Neural cell (in vitro differentiated cells): ENCODE data around the gene NOTCH3. TPM values are rescaled to one million over a fixed set of nuclear protein-coding genes. Genes with fewer than 3 reads are reported as not detected.

ENCODE experiments used
- H2AFZ ChIP-seq: fragments of 200-600, 300-800 bp; sonication (generic), shearing (Covaris generic); 2 replicates; pipeline ENCODE4 v1.6.0; 2014; ENCODE audit warnings: low read depth, mild to moderate bottlenecking, antibody characterized with exemption, low read length, moderate library complexity
- H3F3A ChIP-seq: fragments of 200-600 bp; shearing (Covaris generic); 2 replicates; pipeline ENCODE4 v1.6.1; 2016; ENCODE audit warnings: mild to moderate bottlenecking, moderate library complexity, mixed read lengths, antibody characterized with exemption, low read length; ENCODE audit not compliant: insufficient read depth, poor library complexity, severe bottlenecking
- H3K27ac ChIP-seq: fragments of 200-600, 300-800 bp; sonication (generic), shearing (Covaris generic); 2 replicates; pipeline ENCODE4 v1.5.1; 2014; ENCODE audit warnings: mild to moderate bottlenecking, low read length, moderate library complexity
- H3K27me3 ChIP-seq: fragments of 300-800, 200-600 bp; sonication (generic), shearing (Covaris generic); 2 replicates; pipeline ENCODE4 v1.6.0; 2014; ENCODE audit warnings: mild to moderate bottlenecking, low read depth, low read length, moderate library complexity; ENCODE audit not compliant: insufficient read depth
- H3K36me3 ChIP-seq: fragments of 300-800, 200-600 bp; sonication (generic), shearing (Covaris generic); 2 replicates; pipeline ENCODE4 v1.5.1; 2014; ENCODE audit warnings: mild to moderate bottlenecking, antibody characterized with exemption, low read length, moderate library complexity; ENCODE audit not compliant: insufficient read depth
- H3K4me2 ChIP-seq: fragments of 300-800, 200-600 bp; sonication (generic), shearing (Covaris generic); 2 replicates; pipeline ENCODE4 v1.6.0; 2014; ENCODE audit warnings: mild to moderate bottlenecking, low read length
- H3K4me3 ChIP-seq: fragments of 300-800, 200-600 bp; sonication (generic), shearing (Covaris generic); 2 replicates; pipeline ENCODE4 v1.5.1; 2014; ENCODE audit warnings: mild to moderate bottlenecking, low read length, moderate library complexity
- H3K79me2 ChIP-seq: fragments of 200-600 bp; shearing (Covaris generic); replicated peaks from 2 replicates; pipeline ENCODE4 v1.6.0; 2014; ENCODE audit warnings: mild to moderate bottlenecking, low read length, moderate library complexity; ENCODE audit not compliant: insufficient read depth
- H3K9ac ChIP-seq: fragments of 300-800, 200-600 bp; sonication (generic), shearing (Covaris generic); 2 replicates; pipeline ENCODE4 v1.6.1; 2016; ENCODE audit warnings: mild to moderate bottlenecking, low read length, mixed read lengths
- H3K9me2 ChIP-seq: fragments of 200-600 bp; shearing (Covaris generic); 2 replicates; pipeline ENCODE4 v1.6.1; 2016; ENCODE audit warnings: mild to moderate bottlenecking, low read length, mixed read lengths; ENCODE audit not compliant: insufficient read depth
- H3K9me3 ChIP-seq: fragments of 200-600, 300-800 bp; sonication (generic), shearing (Covaris generic); 2 replicates; pipeline ENCODE4 v1.6.1; 2016; ENCODE audit warnings: mild to moderate bottlenecking, mixed run types, low read length, moderate library complexity, mixed read lengths
- H4K20me1 ChIP-seq: fragments of 200-600 bp; shearing (Covaris generic); 2 replicates; pipeline ENCODE4 v1.6.1; 2016; ENCODE audit warnings: mild to moderate bottlenecking, mixed run types; ENCODE audit not compliant: insufficient read depth
- EP300 ChIP-seq: fragments of 450-650 bp; conservative IDR thresholded peaks from 2 replicates; pipeline ENCODE4 v1.6.1; 2014; ENCODE audit warnings: antibody characterized with exemption, mild to moderate bottlenecking, moderate library complexity; ENCODE audit not compliant: poor library complexity, severe bottlenecking
- EZH2 ChIP-seq: fragments of 200-600, 300-800 bp; shearing (Covaris generic), sonication (generic); IDR thresholded peaks from 2 replicates; pipeline ENCODE4 v1.6.1; 2014; ENCODE audit warnings: antibody characterized with exemption, low read length, borderline replicate concordance, mild to moderate bottlenecking; ENCODE audit not compliant: insufficient read depth, poor library complexity, severe bottlenecking
- MXI1 ChIP-seq: fragments of 450-650 bp; conservative IDR thresholded peaks from 2 replicates; pipeline ENCODE4 v1.6.1; 2014; ENCODE audit warnings: antibody characterized with exemption, mild to moderate bottlenecking; ENCODE audit not compliant: poor library complexity, severe bottlenecking
- POLR2AphosphoS5 ChIP-seq: IDR thresholded peaks from 2 replicates; pipeline ENCODE4 v1.6.1; 2012
- RAD21 ChIP-seq: fragments of 450-650 bp; conservative IDR thresholded peaks from 2 replicates; pipeline ENCODE4 v1.6.1; 2014; ENCODE audit warnings: antibody characterized with exemption, mild to moderate bottlenecking, moderate library complexity
- REST ChIP-seq: IDR thresholded peaks from 2 replicates; pipeline ENCODE4 v1.6.1; 2012; ENCODE audit warnings: borderline replicate concordance
- SMC3 ChIP-seq: fragments of 450-650 bp; conservative IDR thresholded peaks from 2 replicates; pipeline ENCODE4 v1.6.1; 2014; ENCODE audit warnings: antibody characterized with exemption, mild to moderate bottlenecking, moderate library complexity; ENCODE audit not compliant: poor library complexity
- TAF1 ChIP-seq: IDR thresholded peaks from 2 replicates; pipeline ENCODE4 v1.6.1; 2012; ENCODE audit warnings: low read depth
- polyA plus RNA-seq: library from polyadenylated mRNA; depleted of rRNA; stranded (reverse); fragments of >200 nt; gene quantifications from 2 replicates; pipeline ENCODE4 v1.2.3, GENCODE V29; 2014
- TF ChIP-seq, protein P1 (sequence below): fragments of 450-650 bp; IDR thresholded peaks from 2 replicates; pipeline ENCODE4 v1.5.1; 2014; ENCODE audit warnings: antibody characterized with exemption, mild to moderate bottlenecking, moderate library complexity; ENCODE audit not compliant: poor library complexity, severe bottlenecking

NOTCH3 gene
- polyA plus RNA-seq, 1 donor from 2014 or later, result 0.21 TPM

DNA sequence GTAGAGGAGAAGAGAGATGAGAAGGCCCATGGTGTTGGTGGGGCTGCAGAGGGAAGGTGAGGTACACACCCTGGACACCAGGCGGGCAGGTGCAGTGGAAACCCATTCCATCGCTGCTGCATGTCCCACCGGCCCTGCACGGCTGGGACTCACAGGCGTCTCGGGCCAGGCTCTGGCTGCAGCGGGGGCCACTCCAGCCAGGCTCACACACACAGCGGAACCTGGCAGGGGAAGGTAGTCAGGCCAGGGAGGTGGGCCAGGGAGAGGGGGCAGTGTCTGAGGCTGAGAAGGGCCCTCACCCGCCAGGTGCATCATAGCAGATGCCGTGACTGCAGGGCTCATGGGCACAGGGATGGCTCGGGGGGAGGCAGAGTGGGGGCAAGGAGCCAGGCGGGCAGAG lies 15.6 kb downstream of the NOTCH3 start:
- H3K36me3 ChIP-seq, result no peaks in the 10 kb centered on the region
- no peaks in the 10 kb centered on the region for H4K20me1 ChIP-seq
- H3K79me2 ChIP-seq, result no peaks in the 10 kb centered on the region

DNA sequence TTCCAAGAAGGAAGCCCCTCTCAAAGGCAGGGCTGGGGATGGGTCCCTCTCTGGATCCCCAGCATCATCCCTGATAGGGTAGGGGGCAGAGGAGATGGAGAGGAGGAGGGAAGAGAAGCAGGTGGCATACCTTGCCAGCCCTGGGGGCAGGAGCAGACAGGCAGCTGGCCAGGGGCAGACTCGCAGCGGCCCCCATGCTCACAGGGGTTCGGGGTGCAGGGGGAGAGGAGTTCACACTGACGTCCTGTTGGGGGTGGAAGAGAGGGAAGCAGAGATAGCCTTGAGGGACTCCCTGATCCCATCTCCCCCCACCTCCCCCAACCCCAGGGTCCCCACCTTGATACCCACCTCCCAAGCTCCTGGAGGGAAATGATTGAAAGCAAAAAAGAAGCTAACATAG lies 16.0 kb downstream of the NOTCH3 start:
- H3K9me3 ChIP-seq, result no peaks in the 10 kb centered on the region
- H3K27me3 ChIP-seq, result no peaks in the 10 kb centered on the region
- H3K27ac ChIP-seq, result no peak overlapping the region
- H3K9me2 ChIP-seq, result no peaks in the 10 kb centered on the region
- H3K4me3 ChIP-seq, result no peak overlapping the region
- no peaks in the 10 kb centered on the region for H3K79me2 ChIP-seq
- no peak overlapping the region for H3K4me2 ChIP-seq
- no peak overlapping the region for H2AFZ ChIP-seq
- no peak for TF ChIP-seq REST
- TF ChIP-seq SMC3, result no peak
- no peak for TF ChIP-seq MXI1
- no peak for TF ChIP-seq POLR2AphosphoS5
- TF ChIP-seq EZH2, result no peak
- no peak for TF ChIP-seq EP300
- TF ChIP-seq, protein P1, sequence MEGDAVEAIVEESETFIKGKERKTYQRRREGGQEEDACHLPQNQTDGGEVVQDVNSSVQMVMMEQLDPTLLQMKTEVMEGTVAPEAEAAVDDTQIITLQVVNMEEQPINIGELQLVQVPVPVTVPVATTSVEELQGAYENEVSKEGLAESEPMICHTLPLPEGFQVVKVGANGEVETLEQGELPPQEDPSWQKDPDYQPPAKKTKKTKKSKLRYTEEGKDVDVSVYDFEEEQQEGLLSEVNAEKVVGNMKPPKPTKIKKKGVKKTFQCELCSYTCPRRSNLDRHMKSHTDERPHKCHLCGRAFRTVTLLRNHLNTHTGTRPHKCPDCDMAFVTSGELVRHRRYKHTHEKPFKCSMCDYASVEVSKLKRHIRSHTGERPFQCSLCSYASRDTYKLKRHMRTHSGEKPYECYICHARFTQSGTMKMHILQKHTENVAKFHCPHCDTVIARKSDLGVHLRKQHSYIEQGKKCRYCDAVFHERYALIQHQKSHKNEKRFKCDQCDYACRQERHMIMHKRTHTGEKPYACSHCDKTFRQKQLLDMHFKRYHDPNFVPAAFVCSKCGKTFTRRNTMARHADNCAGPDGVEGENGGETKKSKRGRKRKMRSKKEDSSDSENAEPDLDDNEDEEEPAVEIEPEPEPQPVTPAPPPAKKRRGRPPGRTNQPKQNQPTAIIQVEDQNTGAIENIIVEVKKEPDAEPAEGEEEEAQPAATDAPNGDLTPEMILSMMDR, result no peak
- no peak for TF ChIP-seq RAD21
- no peaks in the 10 kb centered on the region for H4K20me1 ChIP-seq
- H3K9ac ChIP-seq, result no peak overlapping the region
- no peaks in the 10 kb centered on the region for H3K36me3 ChIP-seq
- no peaks in the 10 kb centered on the region for H3F3A ChIP-seq

More for the DNA sequence above, 15.6 kb downstream of the NOTCH3 start:
- TF ChIP-seq POLR2AphosphoS5 (no peak), EP300 (no peak)
- Histone ChIP-seq H2AFZ (no peak overlapping the region), H3K9me2 (no peaks in the 10 kb centered on the region), H3K27me3 (no peaks in the 10 kb centered on the region), H3K9ac (no peak overlapping the region), H3K4me2 (no peak overlapping the region), H3K9me3 (no peaks in the 10 kb centered on the region), H3F3A (no peaks in the 10 kb centered on the region), H3K4me3 (no peak overlapping the region), H3K27ac (no peak overlapping the region)

GRCh38 chr19:15181394-15181793 lies 19.4 kb downstream of the NOTCH3 start:
- H3K27me3 ChIP-seq, result no peaks in the 10 kb centered on the region

More at GRCh38 chr19:15181394-15181793, 19.4 kb downstream of the NOTCH3 start:
- H3K79me2 ChIP-seq, result no peaks in the 10 kb centered on the region
- H3K27ac ChIP-seq, result no peak overlapping the region
- TF ChIP-seq RAD21 (no peak), POLR2AphosphoS5 (no peak), REST (no peak), SMC3 (no peak), EP300 (no peak), MXI1 (no peak), EZH2 (no peak), TAF1 (no peak)
- TF ChIP-seq, protein P1, result no peak
- H2AFZ ChIP-seq, result no peak overlapping the region
- H3K9me2 ChIP-seq, result no peaks in the 10 kb centered on the region
- H3K4me2 ChIP-seq, result no peak overlapping the region
- H4K20me1 ChIP-seq, result no peaks in the 10 kb centered on the region
- no peaks in the 10 kb centered on the region for H3K9me3 ChIP-seq
- H3F3A ChIP-seq, result no peaks in the 10 kb centered on the region
- no peaks in the 10 kb centered on the region for H3K36me3 ChIP-seq
- no peak overlapping the region for H3K9ac ChIP-seq
- no peak overlapping the region for H3K4me3 ChIP-seq
